Measurements from ENCODE around the gene HOXA9.

HOXA9 gene

DNA sequence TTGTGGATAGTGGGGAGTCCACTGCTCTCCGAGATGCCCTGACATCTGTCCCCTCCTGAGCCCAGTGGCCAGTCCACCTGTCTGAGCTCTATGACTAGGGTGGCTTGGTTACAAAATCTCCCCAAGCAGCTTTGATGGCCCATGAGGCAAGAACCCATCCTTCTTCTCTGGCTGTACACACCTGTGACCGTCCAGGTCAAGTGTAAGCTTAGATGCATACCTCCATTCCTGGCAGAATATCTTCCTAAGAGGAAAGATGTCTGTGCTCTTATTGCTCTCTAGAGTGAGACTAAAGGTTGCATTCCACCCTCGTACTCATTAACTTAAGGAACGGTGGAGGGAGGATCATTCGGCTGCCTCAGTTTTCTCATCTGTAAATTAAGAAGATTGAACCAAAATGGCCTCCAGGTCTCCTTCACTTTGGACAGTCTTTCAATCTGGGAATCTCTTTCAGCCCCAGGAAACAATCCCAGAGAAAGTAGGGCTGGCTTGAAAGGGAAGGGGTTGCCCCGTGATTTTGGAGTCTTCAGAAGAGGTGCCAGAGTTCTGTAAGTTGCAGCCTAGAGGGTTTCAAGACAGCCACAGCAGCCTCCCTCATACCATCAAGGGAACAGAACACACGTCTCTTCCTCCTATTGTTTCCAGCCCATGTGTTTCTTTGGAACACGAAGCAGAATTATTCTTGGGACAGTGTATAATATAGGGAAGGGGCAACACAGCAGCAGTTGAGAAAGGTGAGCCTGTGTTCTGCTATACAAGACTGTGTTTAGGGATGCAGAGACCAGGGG lies 40.2 kb downstream of the HOXA9 start:
- CTCF ChIA-PET, result no interaction called here
- peak overlapping the region; percentile 34 for H3K27ac ChIP-seq (ENCODE audit: extremely low read depth, low read depth, low read length)

DNA sequence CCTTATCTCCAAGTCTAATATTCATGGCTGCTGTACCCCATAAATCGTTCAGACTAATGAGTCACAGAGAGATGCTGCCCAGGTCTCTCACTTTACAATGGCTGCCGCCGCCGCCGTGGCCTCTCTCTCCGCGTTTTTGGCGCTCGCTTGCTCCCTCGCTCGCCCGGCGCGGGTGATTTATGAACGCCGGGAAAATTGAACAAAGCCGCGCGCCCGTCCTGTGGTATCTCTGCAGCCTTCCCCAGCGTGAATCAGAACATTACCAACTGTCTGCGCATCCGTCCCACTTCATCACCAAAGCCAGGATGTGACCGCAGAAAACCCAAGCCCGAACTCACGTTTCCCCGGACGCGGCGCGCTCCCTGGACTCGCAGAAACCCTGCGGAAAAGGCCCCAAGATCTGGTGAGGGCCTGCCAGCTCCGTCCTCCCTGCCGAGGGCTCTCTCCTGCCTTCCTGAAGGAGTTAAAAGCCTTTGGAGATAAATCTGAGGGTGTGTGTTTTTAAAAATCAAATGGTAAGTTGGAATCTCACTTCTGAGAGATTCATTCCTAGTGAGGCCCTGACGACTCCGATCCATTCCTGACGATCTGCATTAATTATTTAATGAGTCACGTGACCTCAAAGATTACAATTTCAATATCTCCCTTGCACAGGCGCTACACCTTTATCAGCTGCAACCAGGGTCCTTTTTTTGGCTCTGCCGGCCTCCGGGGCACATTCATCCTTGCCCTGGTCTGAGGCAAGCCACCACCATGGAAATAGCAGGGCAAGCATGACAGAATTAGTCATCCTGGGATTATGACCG lies 41.0 kb downstream of the HOXA9 start:
- POLR2A ChIA-PET, result interaction anchor here (0.6 kb wide), 1 partner anchor 61 kb away, joined by 4 read pairs; the partner anchor contains the start of gene HOXA11

More for the DNA sequence above, 40.2 kb downstream of the HOXA9 start:
- no peaks in the 10 kb centered on the region for H3K9me3 ChIP-seq (ENCODE audit: control insufficient read depth, insufficient read depth, low read depth, low read length)
- H3K4me3 ChIP-seq (ENCODE audit: low read depth, low read length), result no peak overlapping the region
- POLR2A ChIA-PET, result interaction anchor here (0.6 kb wide), 1 partner anchor 60 kb away, joined by 4 read pairs; the partner anchor contains the start of gene HOXA11
- TF ChIP-seq ZNF311 (tag by site-specific recombination; IDR thresholded peaks at IDR 0.05; ENCODE audit: borderline replicate concordance), result no peak
- TF ChIP-seq ZNF830 (tag by site-specific recombination; IDR thresholded peaks at IDR 0.05; ENCODE audit: low read depth), result no peak
- no peak for TF ChIP-seq MEIS1 (CRISPR knock-in tag; IDR thresholded peaks at IDR 0.05; ENCODE audit: borderline replicate concordance)
- no peak for TF ChIP-seq ZNF324 (tag by site-specific recombination; IDR thresholded peaks at IDR 0.05)
- peaks cover 54% of the 10 kb centered on the region for H3K4me1 ChIP-seq (ENCODE audit: control insufficient read depth, insufficient read depth, low read length)
- H3K36me3 ChIP-seq (ENCODE audit: control insufficient read depth in 2 of 2, insufficient read depth in 1 of 2, low read length in 2 of 2), result peaks cover 5 to 30% of the 10 kb centered on the region in 2 experiments; a peak in 1 of 3 replicates

DNA sequence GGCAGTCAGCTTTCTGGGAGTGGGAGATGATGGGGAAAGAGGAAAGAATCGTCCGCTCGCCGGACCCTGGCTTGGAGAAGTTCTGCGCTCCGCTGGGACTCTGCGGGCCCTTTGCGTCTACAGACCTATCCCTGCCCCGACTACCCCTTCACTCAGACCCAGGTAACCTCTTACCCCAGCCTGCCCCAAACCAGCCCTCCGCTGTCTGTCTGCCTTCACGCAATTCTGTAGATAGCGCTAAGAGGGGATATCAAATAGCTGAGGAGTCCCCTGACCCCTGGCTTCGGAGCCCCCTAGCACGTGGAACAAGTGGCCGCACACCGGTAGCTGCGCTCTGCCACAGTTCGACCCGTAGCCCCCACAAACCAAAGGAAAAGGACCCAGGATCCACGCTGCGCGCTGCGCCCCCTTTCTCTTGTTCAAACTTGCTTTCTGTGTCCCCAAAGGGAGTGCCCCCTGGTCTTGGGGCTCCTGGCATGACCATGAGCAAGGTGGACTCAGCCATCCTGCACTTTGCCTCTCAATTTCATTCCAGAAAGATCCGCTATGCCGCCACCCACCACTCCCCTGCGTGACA lies 41.8 kb downstream of the HOXA9 start:
- peaks cover 0 to 25% of the 10 kb centered on the region in 2 experiments; a peak in 1 of 3 replicates for H3K36me3 ChIP-seq (ENCODE audit: control insufficient read depth in 2 of 2, insufficient read depth in 1 of 2, low read length in 2 of 2)

More for the DNA sequence above, 41.0 kb downstream of the HOXA9 start:
- peaks cover 51% of the 10 kb centered on the region for H3K4me1 ChIP-seq (ENCODE audit: control insufficient read depth, insufficient read depth, low read length)
- CTCF ChIA-PET, result no interaction called here
- no peaks in the 10 kb centered on the region for H3K9me3 ChIP-seq (ENCODE audit: control insufficient read depth, insufficient read depth, low read depth, low read length)
- H3K36me3 ChIP-seq (ENCODE audit: control insufficient read depth in 2 of 2, insufficient read depth in 1 of 2, low read length in 2 of 2), result peaks cover 5 to 29% of the 10 kb centered on the region in 2 experiments; a peak in 1 of 3 replicates
- no peak overlapping the region; the same call in 1 of the 2 replicates for H3K27ac ChIP-seq (ENCODE audit: extremely low read depth, low read depth, low read length)
- H3K4me3 ChIP-seq (ENCODE audit: low read depth, low read length), result no peak overlapping the region
- no peak for TF ChIP-seq ZNF792 (tag by site-specific recombination; IDR thresholded peaks at IDR 0.05)
- TF ChIP-seq IKZF3 (tag by site-specific recombination; IDR thresholded peaks at IDR 0.05), result 0 out of 2 replicates have a peak, but pooled peaks have one; percentile 27

DNA sequence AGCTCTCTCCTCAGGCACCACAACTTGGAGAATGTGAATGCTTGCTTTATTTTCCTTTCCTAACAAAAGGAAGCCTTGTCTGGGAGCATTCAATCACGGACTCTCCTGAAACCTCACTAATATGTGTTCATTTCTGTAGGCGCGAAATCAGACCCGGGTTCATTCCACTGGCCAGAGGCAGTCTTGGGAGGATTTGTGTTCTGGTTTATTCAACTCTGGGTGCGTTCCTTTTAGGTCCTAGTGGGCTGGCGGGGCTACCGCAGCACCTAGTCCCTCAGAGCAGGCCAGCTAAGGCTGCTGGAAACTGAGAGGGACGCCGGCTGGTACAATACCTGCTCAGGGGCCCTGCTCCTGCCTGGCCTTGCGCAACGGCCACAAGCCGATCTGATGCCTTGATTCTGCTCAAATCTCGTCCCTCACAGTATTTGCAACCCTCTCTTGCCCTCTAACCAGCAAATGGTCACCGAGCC lies 42.3 kb downstream of the HOXA9 start:
- TF ChIP-seq ZNF600 (tag by site-specific recombination; IDR thresholded peaks at IDR 0.05) (peak; percentile 40; the same call in 1 of the 2 replicates), ZNF311 (tag by site-specific recombination; IDR thresholded peaks at IDR 0.05; ENCODE audit: borderline replicate concordance) (no peak), ZNF433 (tag by site-specific recombination; IDR thresholded peaks at IDR 0.05; ENCODE audit: low read depth) (no peak)
- ChIA-PET CTCF (interaction anchor here (0.5 to 1.8 kb wide), 2 partner anchors 8 to 262 kb away, joined by 6 to 7 read pairs; partner anchors contain the start of gene HOXA4), POLR2A (interaction anchor here (0.6 to 1.0 kb wide), 2 partner anchors 9 to 27 kb away, joined by 4 read pairs; no protein-coding TSS in a partner anchor)
- no peak overlapping the region for H3K27ac ChIP-seq (ENCODE audit: extremely low read depth, low read depth, low read length)
- no peaks in the 10 kb centered on the region for H3K9me3 ChIP-seq (ENCODE audit: control insufficient read depth, insufficient read depth, low read depth, low read length)
- peaks cover 0 to 26% of the 10 kb centered on the region in 2 experiments; a peak in 1 of 3 replicates for H3K36me3 ChIP-seq (ENCODE audit: control insufficient read depth in 2 of 2, insufficient read depth in 1 of 2, low read length in 2 of 2)
- H3K4me1 ChIP-seq (ENCODE audit: control insufficient read depth, insufficient read depth, low read length), result peaks cover 39% of the 10 kb centered on the region
- H3K4me3 ChIP-seq (ENCODE audit: low read depth, low read length), result no peak overlapping the region

More for the DNA sequence above, 41.8 kb downstream of the HOXA9 start:
- Histone ChIP-seq H3K4me1 (ENCODE audit: control insufficient read depth, insufficient read depth, low read length) (peaks cover 44% of the 10 kb centered on the region), H3K27ac (ENCODE audit: extremely low read depth, low read depth, low read length) (no peak overlapping the region), H3K4me3 (ENCODE audit: low read depth, low read length) (no peak overlapping the region), H3K9me3 (ENCODE audit: control insufficient read depth, insufficient read depth, low read depth, low read length) (no peaks in the 10 kb centered on the region)
- CTCF ChIA-PET, result interaction anchor here (0.5 kb wide), 1 partner anchor 262 kb away, joined by 6 read pairs; no protein-coding TSS in a partner anchor
- POLR2A ChIA-PET, result interaction anchor here (1.0 kb wide), 1 partner anchor 27 kb away, joined by 4 read pairs; no protein-coding TSS in a partner anchor
- TF ChIP-seq ZNF169 (tag by site-specific recombination; IDR thresholded peaks at IDR 0.05) (no peak), ZNF785 (tag by site-specific recombination; IDR thresholded peaks at IDR 0.05) (no peak)
